GM21528 (cell line): ENCODE data around the gene MAGI3.
"Not testable (repeated sequence)": the region's sequence is repeated elsewhere in the genome, so short reads cannot be mapped to it uniquely, and the experiment has no call there.

Experiments used
- ATAC-seq: cut with Tn5 transposase; IDR thresholded peaks from one replicate; pipeline ENCODE4 v1.9.1; 2021; ENCODE audit warnings: mild to moderate bottlenecking, moderate library complexity; ENCODE audit not compliant: unreplicated experiment, low FRiP score

MAGI3 gene

DNA sequence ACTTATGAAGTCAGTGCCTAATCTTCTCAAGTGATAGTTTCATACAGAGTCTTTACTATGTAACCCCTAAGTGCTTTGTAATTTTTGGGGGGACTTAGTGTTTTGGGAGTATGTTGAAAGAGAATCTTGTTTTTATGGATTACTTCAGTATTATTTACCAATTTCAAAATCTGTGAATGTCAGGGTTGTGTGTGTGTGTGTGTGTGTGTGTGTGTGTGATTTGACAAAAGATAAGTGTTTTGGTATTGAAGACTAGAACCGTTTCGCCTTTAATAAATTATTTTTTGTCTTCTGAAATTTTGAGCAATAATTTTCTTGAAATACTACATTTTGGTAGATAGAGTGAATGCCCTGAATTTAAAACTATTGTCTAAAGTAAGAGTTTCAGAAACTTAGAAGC lies 5.8 kb downstream of the MAGI3 start:
- no peak for ATAC-seq

DNA sequence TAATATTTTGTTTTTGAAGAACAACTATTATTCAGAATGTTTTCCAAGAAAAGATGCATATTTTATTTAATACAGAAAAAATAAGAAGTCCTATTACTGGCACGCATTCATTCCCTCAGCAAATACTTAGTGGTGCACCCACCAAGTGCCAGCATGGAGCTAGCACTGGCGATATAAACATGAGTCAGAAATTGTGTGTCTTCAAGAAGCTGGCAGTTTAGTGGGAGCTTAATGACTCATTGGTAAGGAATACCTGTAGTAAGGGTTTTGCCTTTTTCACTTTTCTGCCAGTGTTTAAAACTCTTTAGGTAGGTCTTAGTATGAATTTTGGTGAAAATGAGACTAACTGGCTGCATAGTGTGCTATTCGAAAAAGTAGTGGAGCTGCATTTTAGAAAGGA lies 6.3 kb downstream of the MAGI3 start:
- no peak for ATAC-seq

DNA sequence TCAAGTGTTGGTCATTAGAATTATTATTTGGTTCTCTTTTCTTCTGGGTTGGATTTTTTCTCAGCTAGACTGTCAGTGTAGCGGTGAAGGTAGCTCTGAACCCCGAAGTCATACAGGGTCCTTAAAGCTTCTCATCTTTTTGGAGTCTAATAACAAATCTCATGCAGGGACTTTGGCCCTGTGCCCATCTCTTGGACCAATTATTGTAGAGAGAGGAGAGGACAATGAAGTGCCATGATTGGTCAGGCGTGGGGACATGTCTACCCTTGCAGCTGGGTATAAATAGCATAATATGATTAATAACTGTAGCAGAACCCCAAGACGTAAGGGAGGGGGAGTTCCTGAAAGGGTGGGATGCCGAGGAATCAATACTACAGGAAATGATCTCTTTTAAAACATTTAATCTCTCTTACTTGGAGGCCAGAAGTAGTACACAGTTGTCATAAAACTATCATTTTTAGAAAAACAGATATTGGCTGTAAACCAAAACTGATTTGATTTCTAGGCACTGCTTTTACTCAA lies 8.8 kb downstream of the MAGI3 start:
- ATAC-seq = no peak

DNA sequence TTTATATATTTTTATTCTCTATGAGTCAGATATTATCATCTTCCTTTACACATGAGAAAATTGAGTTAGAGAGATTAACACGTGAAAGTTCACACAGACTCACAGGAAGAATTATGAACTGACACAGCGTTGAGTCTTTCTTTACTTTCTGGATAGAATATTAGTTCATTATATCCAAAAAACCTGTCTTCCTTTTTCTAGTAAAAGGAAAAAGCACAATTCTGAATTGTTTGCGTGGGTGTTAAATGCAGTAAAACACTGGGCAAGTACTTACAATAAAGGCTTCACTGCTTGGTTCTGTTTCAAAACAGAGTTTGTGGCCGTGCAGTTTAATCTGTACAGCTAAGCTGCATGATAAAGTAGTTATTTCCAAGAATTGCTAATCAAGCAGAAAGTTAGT lies 10.8 kb downstream of the MAGI3 start:
- ATAC-seq = no peak

DNA sequence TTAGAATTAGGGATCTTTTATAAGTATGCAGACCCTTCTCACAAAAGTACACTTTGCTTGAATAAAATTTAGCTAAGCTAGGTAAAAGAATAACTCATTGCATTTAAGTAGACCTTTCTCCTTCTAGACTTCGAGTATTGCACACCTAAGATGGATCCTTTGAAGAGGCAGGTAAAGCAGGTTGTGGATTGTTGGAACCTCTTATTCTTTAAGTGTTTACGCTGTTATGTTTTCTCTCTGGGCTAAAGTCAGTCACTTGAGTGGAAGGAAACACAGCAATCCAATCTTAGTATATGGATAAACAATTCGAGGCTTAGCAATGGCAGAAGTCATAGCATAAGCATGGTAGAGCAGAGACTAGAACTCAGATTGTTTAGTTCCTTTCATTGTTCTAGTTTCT lies 11.4 kb downstream of the MAGI3 start:
- ATAC-seq = no peak

DNA sequence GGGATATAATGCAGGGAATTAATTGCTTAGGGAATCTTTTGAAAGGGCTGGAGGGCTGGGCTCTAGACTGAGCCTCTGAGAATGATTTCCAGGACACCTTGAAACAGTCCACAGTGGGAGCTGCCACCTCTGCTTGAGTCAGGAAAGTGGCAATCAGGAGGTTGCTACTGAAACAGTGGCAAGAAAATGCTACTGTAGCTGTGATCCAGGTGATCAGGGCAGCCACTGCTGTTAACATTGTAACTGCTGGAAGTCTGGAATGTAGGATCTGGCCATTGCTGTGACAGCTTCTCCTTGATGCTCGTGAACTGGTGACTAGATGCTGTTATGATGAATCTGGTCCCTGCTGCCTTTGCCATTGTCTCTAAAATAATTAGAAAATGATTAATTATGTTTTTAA lies 12.8 kb downstream of the MAGI3 start:
- no peak for ATAC-seq

DNA sequence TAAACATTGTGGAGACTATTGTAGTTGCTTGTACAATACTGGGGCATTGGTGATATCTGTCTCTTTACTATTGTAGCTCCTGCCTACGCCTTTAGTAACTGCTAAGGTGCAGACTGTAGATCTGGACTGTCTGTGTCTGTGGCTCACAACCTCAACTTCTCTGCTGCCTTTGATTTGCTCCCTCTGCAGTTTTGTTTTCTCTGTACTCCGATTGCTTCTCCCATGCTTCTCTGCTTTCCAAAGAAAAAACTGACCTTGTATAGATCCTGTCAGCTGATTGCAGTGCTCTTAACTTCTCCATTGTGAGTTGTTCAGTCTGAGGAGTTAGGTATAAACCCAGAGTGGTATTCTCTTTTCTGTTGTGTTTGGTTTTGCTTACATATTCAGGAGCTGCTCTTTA lies 15.3 kb downstream of the MAGI3 start:
- no peak for ATAC-seq

DNA sequence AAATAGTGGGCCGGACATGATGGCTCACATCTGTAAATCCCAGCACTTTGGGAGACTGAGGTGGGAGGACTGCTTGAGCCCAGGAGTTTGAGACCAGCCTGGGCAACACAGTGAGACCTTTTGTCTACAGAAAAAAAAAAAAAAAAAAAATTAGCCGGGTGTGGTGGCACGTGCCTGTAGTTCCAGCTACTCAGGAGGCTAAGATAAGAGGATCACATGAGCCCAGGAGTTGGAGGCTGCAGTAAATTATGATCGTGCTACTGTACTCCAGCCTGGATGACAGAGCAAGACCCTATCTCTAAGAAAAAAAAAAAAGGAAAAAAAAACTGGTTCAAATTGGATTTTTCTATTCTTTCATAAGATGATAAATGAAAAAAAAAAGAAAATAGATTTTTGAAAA lies 15.8 kb downstream of the MAGI3 start:
- not testable (repeated sequence) for ATAC-seq

DNA sequence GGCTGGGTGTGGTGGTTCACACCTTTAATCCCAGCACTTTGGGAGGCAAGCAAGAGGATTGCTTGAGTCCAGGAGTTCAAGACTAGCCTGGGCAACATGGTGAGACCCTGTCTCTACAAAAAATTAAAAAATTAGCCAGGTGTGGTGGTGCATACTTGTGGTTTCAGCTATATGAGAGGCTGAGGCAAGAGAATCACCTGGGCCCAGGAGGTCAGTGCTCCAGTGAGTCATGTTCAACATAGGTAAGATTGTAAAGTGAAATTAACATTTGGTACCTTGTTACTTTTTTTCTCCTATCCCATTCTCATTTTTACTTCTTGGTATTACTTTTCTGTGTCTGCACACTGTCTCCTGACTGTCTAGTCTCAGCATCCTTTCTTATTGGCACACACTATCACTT lies 19.0 kb downstream of the MAGI3 start:
- ATAC-seq = no peak

DNA sequence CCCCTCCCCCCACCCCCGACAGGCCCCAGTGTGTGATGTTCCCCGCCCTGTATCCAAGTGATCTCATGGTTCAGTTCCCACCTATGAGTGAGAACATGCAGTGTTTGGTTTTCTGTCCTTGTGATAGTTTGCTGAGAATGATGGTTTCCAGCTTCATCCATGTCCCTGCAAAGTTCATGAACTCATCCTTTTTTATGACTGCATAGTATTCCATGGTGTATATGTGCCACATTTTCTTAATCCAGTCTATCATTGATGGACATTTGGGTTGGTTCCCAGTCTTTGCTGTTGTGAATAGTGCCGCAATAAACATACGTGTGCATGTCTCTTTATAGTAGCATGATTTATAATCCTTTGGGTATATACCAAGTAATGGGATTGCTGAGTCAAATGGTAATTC lies 21.7 kb downstream of the MAGI3 start:
- not testable (repeated sequence) for ATAC-seq

DNA sequence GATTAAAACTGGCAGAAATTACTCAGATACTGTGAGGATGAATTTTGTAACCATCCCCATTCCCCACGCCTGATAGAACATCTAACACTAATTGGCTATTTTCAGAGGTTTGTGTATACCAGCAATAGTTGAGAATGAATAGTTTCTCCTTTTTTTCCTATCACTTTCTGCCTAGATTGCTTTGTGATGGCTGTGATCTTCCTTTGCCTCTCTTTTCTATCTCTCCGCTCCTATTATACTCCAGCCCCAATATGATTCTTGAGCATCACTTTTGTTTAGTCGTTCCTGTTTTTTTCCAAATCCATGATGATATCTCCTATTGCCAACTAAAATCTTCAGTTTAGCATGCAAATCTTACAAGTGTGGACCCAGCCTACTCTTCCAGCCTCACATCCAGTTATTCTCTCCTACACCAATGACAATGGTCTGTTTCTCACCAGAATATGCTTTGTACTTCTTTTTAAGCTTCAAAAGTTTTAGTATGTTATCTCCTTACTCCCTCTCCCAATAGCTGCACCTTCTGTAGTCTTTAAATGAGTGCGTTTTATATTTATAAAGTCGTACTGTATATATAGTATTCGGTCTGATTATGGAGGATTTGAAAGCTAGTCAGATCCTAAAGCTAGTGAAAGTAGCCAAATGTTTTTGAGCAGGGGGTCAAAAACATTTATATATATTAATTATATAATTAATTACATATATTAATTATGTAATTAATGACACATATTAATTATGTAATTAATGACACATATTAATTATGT lies 25.2 kb downstream of the MAGI3 start:
- ATAC-seq = no peak

DNA sequence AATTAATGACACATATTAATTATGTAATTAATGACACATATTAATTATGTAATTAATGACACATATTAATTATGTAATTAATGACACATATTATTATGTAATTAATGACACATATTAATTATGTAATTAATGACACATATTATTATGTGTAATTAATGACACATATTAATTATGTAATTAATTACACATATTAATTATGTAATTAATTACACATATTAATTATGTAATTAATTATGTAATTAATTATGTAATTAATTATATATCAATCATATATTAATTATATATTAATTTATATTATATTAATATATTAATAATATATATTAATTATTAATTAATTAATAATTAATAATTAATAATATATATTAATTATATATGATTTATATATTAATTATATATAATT lies 25.8 kb downstream of the MAGI3 start:
- ATAC-seq = not testable (repeated sequence)

DNA sequence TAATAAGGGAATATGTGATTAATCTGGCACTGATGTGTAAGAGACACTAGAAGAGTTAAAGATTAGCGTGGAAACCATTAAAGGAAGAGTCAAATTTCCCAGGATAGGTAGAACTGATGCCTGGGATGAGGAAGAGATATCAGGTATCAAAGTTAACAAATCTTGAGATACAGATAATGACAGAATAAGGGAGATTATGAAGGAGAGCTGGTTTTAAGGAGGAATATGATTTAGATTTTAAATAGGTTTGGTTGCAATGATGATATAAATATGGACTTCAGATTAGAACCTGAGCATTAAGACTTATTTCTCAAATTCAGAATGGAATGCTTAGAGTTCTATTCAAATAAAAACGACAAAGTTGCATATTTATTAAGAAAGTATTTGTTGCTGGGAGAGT lies 26.2 kb downstream of the MAGI3 start:
- ATAC-seq = no peak

DNA sequence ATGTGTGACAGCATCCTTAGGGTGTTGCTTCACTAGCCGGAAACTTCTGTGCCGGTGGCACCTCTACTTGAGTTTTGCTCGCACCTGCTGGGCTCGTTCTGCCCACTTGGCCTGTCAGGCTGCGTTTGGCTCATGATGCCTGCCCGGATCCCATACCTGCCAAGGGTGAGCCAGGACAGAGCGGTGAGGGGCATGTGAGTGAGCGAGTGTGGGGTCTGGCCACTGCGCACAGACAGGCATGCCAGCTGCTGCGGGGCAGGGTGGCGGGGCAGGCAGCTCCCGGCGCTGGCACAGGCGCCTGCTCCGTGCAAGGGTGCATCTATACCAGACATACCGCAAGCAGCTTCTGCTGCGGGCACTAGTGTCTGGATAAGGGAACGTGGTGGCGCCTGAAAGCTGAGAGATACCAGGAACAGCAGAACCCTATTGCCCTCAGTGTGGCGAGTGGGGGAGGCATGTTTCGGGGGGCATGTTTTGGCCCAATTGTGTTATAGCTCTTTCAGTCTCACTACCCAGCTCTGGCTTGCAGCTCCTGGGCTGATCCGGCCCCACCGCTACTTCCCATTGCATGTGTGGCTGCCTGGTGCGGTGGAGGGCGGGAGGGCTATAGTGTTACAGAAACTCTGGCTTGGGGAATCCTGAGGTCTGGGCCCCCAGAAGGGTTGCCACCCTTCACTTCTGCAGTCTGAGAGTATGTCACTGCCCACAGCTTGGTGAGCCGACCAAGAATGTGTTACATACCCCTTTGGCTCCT lies 32.2 kb downstream of the MAGI3 start:
- ATAC-seq = no peak

DNA sequence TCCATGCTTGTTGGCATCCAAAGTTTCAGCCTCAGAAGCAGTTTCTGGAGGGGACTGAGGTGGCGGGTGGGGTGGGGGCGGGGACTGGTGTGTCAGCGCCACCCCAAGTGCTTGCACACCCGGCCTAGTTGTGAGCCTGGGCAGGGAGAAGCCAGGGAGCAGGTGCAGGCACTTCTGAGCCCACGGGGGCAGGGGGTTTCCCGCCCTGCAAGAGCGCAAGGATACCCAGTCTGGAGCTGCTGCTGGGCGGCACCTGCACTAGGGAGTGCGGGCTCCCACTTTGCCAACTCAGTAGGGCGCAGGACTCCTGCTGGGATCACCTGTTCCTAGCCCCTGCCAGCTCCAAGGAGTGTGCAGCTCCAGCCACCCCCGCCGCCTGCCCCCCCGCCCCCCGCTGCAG lies 33.5 kb downstream of the MAGI3 start:
- no peak for ATAC-seq

DNA sequence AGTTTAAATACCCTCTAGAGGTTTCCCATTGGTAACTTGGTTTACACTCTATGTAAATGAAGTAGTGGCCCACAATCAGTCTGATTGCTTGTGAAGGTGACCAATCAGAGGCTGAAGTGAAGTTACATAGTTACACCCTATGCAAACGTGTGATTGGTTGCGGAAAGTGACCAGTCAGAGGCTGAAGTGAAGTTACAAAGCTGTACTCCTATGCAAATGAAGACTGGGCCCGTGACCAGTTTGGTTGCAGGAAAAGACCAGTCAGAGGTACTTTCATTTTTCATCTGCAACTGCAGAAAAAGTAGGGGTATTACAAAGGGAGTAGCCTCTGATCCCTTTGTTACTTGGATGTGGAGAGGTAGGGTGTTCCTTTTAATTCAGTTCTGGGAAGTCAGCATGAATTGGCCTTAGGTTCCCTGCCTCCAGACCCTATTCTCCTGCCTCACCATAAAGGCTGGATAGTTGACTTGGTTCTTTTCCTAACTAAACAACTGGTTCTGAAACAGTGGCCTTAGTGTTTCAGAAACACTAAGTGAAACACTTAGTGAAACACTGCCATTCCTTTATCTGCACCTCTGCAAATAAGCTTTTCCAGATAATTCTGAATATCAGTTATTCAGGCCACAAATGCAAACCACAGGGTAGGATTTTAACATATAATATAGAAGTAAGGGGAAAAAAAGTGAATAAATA lies 39.3 kb downstream of the MAGI3 start:
- no peak for ATAC-seq

DNA sequence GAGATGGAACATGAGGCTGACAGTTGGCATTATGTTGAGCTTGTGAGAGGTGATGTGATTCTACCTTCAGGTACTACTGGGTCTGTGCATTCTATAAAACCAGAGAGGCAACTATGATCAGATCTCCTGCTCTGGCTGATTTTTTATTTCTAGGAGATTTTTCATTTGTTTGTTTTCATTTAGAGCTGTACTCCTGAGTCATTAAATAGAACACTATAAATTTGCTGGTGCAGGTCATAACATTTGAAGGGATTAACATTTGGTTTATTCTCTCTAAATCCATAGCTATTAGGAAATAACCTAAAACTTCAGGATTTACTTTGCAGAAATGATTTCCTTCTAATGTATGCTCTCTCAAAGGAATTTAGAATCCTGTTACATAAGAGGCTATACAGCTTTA lies 42.9 kb downstream of the MAGI3 start:
- ATAC-seq = no peak

DNA sequence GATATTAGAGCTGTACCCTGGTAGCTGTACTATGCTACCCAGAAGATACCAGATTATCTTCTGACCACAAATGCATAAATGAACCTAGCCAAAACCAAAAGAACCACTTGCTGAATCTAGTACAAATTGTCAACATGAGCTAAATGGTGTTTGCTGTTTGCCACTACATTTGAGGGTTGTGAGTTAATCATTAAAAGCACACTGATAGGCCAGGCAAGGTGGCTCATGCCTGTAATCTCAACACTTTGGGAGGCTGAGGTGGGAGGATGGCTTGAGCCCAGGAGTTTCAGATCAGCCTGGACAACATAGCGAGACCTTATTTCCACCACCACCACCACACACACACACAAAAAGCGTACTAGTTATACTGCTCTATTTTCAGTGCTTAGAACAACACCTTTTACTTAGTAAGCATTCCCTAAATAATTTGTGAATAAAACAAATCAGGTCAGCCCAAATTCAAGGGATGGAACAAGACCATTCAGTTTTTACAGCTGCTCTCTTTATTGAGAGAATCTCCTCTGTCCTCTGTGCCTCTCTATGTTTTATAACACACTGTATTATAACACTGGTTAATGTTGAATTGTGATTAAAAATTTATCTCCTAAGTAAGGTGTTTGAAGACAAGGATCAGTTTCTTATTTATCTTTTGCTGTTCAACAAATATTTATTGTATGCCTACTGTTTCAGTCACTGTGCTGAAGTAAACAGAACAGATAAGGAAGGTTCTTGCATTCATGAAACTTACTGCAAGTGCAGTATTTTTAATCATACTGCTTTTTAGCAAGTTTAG lies 44.0 kb downstream of the MAGI3 start:
- ATAC-seq = no peak

DNA sequence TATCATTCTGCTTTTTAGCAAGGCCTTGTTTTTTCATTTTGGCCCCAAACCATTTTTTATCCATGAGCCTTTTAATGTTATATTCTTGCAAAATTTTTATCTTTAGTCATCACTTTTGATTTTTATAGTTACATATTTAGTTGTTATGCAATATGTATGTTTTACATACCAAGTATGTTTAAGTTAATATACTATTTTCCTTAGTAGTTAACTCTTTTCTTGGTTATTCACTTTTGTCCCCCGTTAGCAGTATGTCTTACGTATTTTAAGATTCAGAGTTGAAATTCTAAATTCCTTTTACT lies 44.5 kb downstream of the MAGI3 start:
- ATAC-seq = no peak

DNA sequence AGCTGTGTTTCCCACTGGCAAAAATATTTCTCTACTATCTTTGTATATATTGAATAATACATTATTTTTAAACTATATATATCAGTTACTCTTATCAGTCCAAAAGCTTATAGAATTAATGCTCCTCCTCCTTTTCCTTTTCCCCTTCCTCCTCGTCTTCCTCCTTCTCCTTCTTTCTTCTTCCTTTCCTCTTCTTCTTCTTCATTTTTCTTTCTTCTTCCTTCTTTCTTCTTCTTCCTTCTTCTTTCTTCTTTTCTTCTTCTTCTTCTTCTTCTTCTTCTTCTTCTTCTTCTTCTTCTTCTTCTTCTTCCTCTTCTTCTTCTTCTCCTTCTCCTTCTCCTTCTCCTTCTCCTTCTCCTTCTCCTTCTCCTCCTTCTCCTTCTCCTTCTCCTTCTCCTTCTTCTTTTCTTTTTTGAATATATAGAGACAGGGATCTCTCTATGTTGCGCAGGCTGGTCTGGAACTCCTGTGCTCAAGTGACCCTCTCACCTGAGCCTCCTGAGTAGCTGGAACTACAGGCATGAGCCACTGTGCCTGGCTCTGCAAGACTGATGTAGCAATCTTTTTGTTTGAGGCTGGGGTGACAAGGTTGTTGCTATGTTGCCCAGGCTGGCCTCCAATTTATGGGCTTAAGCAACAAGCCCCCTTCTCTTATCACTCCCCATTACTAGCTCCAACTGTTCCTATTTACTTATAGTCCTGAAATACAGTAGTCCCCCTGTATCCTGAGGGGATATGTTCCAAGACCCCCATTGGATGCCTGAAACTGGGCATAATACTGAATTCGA lies 47.4 kb downstream of the MAGI3 start:
- no peak for ATAC-seq
